HG02763 (cell line): ENCODE results near the gene PTPA.
"Not testable (repeated sequence)": the region's sequence is repeated elsewhere in the genome, so short reads cannot be mapped to it uniquely, and the experiment has no call there.

Source experiments
- ATAC-seq: cut with Tn5 transposase; IDR thresholded peaks from one replicate; pipeline ENCODE4 v1.9.1; 2021; ENCODE audit warnings: mild to moderate bottlenecking, moderate library complexity; ENCODE audit not compliant: unreplicated experiment

Gene PTPA

DNA sequence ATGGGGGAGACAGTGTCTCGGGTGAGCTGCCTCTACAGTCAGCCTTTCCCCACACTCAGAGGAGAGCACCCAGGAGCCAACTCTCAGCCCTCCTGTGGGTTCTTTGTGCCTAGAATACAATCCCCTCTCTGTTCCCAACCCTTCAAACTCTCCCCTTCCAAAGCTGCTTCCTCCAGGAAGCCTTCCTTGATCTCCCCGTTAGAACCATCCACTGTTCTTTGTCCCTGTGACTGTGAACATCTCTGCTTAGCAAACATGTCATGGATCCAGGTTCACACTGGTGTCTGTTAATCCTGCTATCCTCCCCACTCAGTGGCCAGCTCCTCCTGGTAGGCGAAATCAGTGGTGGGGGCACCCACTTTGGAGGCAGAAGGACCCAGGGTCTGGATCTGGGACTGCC is 83.0 kb downstream of the PTPA start:
- ATAC-seq: no peak

DNA sequence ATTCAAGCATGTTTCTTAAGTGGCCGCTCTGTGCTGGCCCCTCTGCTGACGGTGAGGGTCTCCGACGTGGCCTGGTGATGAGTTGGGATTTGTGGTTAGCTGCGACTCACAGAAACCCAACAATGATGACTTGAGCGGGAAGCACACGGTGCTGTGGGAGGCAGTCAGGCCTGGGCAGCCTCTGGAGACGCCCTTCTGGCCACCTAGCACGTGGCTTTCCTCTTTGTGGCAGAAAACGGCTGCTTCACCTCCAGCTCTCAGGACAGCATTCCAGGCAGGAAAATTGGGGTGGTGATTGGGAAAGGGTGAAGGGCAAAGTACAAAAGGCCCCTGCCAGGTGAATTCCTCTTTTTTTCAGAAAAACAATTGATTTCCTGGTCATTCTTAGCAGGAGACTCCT is 84.4 kb downstream of the PTPA start:
- no peak for ATAC-seq

DNA sequence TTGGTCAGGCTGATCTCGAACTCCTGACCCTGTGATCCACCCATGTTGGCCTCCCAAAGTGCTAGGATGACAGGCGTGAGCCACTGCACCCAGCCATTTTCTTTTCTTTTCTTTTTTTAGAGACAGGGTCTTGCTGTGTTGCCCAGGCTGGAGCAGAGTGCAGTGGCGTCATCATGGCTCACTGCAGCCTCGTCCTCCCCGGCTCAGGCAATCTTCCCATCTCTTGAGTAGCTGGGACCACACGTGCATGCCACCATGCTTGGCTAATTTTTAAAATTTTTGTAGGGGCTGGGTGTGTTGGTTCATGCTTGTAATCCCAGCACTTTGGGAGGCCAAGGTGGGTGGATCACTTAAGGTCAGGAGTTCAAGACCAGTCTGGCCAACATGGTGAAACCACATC is 85.8 kb downstream of the PTPA start:
- not testable (repeated sequence) for ATAC-seq

DNA sequence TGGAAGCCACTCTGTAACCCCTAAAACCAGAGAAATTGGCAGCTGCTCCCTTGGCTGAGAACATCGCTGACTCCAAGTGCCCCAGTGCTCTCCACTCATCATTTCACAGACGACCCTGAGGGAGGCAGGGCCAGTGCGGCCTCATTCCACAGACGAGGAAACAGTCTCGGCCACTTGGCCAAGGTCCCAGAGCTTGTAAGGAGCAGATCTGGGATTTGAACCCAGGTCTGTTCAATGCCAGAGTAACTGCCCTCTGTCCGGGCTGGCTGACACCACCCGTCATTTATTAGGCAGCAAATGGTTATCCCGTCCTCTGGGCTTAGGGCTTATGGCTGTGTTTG is 86.7 kb downstream of the PTPA start:
- ATAC-seq: no peak
